ENCODE measurements around the gene TPPP.

DNA sequence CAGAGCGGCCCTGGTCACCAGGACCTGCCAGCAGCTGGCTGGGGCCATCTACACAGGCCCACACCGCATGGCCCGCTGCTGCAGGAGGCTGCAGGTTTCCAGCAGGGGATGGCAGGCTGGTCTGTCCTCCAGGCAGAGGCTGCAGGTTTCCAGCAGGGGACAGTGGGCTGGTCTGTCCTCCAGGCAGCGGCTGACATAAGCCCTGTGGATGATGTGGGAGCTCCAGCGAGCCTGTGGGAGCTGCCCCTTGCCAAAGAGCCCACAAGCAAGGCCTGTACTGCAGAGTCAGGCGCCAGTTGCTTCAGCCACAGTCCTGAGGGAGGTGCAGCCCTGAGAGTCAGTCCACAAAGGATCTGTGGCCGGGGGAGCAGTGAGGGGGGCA is 18.5 kb downstream of the TPPP start:
- TF ChIP-seq, protein P1, sequence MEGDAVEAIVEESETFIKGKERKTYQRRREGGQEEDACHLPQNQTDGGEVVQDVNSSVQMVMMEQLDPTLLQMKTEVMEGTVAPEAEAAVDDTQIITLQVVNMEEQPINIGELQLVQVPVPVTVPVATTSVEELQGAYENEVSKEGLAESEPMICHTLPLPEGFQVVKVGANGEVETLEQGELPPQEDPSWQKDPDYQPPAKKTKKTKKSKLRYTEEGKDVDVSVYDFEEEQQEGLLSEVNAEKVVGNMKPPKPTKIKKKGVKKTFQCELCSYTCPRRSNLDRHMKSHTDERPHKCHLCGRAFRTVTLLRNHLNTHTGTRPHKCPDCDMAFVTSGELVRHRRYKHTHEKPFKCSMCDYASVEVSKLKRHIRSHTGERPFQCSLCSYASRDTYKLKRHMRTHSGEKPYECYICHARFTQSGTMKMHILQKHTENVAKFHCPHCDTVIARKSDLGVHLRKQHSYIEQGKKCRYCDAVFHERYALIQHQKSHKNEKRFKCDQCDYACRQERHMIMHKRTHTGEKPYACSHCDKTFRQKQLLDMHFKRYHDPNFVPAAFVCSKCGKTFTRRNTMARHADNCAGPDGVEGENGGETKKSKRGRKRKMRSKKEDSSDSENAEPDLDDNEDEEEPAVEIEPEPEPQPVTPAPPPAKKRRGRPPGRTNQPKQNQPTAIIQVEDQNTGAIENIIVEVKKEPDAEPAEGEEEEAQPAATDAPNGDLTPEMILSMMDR (IDR thresholded peaks at IDR 0.05), result no peak
- no peak for TF ChIP-seq EZH2 (IDR thresholded peaks at IDR 0.05; ENCODE audit: borderline replicate concordance, insufficient read depth, low read depth, low read length, poor library complexity, severe bottlenecking)

Measured in B cell (primary cell).